Neutrophil (primary cell): ENCODE data around the gene XPO1.

Source experiments
- H3K27ac ChIP-seq: fragments of 200-600 bp; sonication (generic); 2 replicates; pipeline ENCODE4 v1.5.1; 2016; ENCODE audit warnings: mild to moderate bottlenecking, moderate library complexity
- H3K27me3 ChIP-seq: fragments of 200-600 bp; sonication (generic); 2 replicates; pipeline ENCODE4 v1.6.0; 2016; ENCODE audit warnings: mild to moderate bottlenecking
- H3K36me3 ChIP-seq: fragments of 200-600 bp; sonication (generic); 2 replicates; pipeline ENCODE4 v1.5.1; 2017
- H3K4me1 ChIP-seq, 2 experiments: fragments of 200-600 bp in 1 of 2; sonication (generic) in 1 of 2; 1 replicate in 1 of 2; 2 replicates in 1 of 2; pipeline versions ENCODE4 v1.5.1 to v1.6.1; 2013 to 2016; ENCODE audit warnings: low read depth in 1 of 2, low read length in 1 of 2, mild to moderate bottlenecking in 1 of 2, moderate library complexity in 1 of 2; ENCODE audit not compliant: control insufficient read depth in 1 of 2, insufficient read depth in 1 of 2
- H3K4me3 ChIP-seq, 2 experiments: fragments of 200-600 bp in 1 of 2; sonication (generic) in 1 of 2; 1 replicate in 1 of 2; 2 replicates in 1 of 2; pipeline ENCODE4 v1.5.1; 2013 to 2016; ENCODE audit warnings: low read depth in 1 of 2, low read length in 1 of 2, mild to moderate bottlenecking in 1 of 2, moderate library complexity in 1 of 2
- H3K9me3 ChIP-seq: fragments of 200-600 bp; sonication (generic); 2 replicates; pipeline ENCODE4 v1.5.1; 2016
- TF ChIP-seq, protein P1 (sequence below): fragments of 200-600 bp; sonication (generic); IDR thresholded peaks from 2 replicates; pipeline ENCODE4 v1.5.1; 2016; ENCODE audit warnings: antibody characterized with exemption

The XPO1 gene

DNA sequence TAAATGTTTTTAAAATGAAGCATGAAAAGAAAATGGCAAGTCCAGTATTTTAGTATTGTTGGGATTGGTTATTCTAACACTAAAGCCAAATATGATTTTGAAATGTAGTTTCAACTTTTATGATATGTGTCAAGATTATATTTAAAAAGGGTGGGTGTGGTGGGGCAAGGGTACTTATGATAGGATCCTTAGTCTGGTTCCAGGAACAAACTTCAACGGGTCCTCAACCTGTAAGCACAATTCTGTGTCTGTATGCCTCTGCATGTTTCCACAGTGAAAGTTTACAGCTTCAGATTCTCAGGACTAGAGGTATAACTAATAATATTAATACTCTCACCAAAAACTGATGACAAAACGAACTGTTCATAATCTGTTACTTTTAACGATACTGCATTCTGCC, 73.1 kb downstream of the XPO1 start:
- Histone ChIP-seq H3K27me3 (no peaks in the 10 kb centered on the region), H3K36me3 (peaks cover 4% of the 10 kb centered on the region), H3K4me1 (peaks cover 23 to 28% of the 10 kb centered on the region in 2 experiments), H3K4me3 (no peak overlapping the region), H3K9me3 (no peaks in the 10 kb centered on the region), H3K27ac (no peak overlapping the region)
- TF ChIP-seq, protein P1, sequence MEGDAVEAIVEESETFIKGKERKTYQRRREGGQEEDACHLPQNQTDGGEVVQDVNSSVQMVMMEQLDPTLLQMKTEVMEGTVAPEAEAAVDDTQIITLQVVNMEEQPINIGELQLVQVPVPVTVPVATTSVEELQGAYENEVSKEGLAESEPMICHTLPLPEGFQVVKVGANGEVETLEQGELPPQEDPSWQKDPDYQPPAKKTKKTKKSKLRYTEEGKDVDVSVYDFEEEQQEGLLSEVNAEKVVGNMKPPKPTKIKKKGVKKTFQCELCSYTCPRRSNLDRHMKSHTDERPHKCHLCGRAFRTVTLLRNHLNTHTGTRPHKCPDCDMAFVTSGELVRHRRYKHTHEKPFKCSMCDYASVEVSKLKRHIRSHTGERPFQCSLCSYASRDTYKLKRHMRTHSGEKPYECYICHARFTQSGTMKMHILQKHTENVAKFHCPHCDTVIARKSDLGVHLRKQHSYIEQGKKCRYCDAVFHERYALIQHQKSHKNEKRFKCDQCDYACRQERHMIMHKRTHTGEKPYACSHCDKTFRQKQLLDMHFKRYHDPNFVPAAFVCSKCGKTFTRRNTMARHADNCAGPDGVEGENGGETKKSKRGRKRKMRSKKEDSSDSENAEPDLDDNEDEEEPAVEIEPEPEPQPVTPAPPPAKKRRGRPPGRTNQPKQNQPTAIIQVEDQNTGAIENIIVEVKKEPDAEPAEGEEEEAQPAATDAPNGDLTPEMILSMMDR = no peak

DNA sequence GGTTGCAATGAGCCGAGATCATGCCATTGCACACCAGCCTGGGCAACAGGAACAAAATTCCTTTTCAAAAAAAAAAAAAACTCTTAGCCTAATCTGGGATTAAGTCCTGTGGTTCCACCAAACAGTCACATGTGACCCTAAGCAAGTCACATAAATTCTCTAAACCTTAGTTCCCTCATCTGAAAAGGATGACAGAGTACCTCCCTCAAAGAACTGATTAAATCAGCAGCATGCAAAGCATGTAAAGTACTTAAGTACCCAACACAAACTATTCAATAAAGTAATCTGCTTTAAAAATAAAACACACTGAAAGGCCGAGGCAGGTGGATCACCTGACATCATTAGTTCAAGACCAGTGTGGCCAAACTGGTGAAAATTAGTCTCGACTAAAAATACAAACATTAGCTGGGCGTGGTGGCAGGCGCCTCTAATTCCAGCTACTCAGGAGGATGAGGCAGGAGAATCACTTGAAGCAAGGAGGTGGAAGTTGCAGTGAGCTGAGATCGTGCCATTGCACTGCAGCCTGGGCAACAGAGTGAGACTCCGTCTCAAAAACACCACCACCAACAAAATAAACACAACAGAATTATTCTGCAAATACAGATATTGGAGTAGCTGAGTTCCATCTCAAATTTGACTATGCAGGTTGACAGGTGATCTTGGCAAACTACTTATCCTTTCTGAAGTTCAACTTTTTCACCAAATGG, 74.2 kb downstream of the XPO1 start:
- H3K4me1 ChIP-seq = peaks cover 11 to 18% of the 10 kb centered on the region in 2 experiments
- H3K27ac ChIP-seq = no peak overlapping the region
- H3K9me3 ChIP-seq = no peaks in the 10 kb centered on the region
- TF ChIP-seq, protein P1 = no peak
- H3K4me3 ChIP-seq = no peak overlapping the region
- peaks cover 4% of the 10 kb centered on the region for H3K36me3 ChIP-seq
- no peaks in the 10 kb centered on the region for H3K27me3 ChIP-seq

DNA sequence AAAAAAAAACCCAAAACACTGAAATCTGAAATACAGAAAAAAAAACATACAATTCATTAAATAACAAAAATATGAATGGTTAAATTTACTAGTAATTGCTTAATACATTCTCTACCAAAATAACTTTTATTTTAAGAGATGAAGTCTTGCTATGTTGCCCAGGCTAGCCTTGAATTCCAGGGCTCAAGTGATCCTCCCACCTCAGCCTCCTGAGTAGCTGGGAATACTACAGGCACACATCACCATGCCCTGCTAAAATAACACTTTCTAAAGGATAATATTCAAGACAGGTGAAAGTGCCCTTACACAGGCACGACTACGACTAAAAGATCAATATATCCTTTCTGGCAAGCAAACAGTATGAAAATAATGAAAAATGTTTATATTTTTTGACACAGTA, 76.8 kb downstream of the XPO1 start:
- Histone ChIP-seq H3K9me3 (no peaks in the 10 kb centered on the region), H3K36me3 (no peaks in the 10 kb centered on the region), H3K27me3 (no peaks in the 10 kb centered on the region), H3K4me1 (peaks cover 2 to 10% of the 10 kb centered on the region in 2 experiments), H3K4me3 (no peak overlapping the region), H3K27ac (no peak overlapping the region)
- TF ChIP-seq, protein P1 = no peak

- no peaks in the 10 kb centered on the region for H3K9me3 ChIP-seq
- peaks cover 0 to 5% of the 10 kb centered on the region in 2 experiments for H3K4me1 ChIP-seq
- no peaks in the 10 kb centered on the region for H3K36me3 ChIP-seq
- H3K4me3 ChIP-seq = no peak overlapping the region
- no peak overlapping the region for H3K27ac ChIP-seq
- TF ChIP-seq, protein P1 = no peak
- H3K27me3 ChIP-seq = no peaks in the 10 kb centered on the region
These were observed 78.0 kb downstream of the XPO1 start for GRCh38 chr2:61460163-61460562.

- H3K27ac ChIP-seq = no peak overlapping the region
- H3K4me3 ChIP-seq = no peak overlapping the region
- H3K4me1 ChIP-seq = peaks cover 0 to 5% of the 10 kb centered on the region in 2 experiments
- no peaks in the 10 kb centered on the region for H3K36me3 ChIP-seq
- no peaks in the 10 kb centered on the region for H3K9me3 ChIP-seq
- TF ChIP-seq, protein P1 = no peak
- no peaks in the 10 kb centered on the region for H3K27me3 ChIP-seq
These were observed 81.3 kb downstream of the XPO1 start for GRCh38 chr2:61456746-61457420.
